GM18907 (cell line): ENCODE results near the gene ASRGL1.

Source experiments
- ATAC-seq: cut with Tn5 transposase; IDR thresholded peaks from one replicate; pipeline ENCODE4 v1.9.1; 2021; ENCODE audit warnings: mild to moderate bottlenecking, moderate library complexity; ENCODE audit not compliant: unreplicated experiment

The ASRGL1 gene

DNA sequence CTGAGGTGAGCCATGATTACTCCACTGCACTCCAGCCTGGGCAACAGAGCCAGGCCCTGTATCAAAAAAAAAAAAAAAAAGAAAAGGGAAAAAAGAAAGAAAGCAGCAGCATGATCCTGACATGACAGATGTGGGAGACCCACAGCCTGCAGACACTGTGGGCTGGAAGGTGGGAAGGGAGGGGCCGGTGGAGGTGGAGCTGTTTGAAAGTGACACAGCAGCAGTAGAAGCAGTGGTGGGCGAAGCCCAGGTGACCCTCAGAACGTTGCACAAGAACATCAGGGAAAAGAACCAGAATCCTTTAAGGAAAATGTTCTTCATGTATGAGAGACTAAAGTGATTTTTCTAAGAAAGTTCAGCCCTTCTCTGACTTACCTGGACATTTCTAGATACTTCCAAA is 55.3 kb downstream of the ASRGL1 start:
- ATAC-seq: no peak

DNA sequence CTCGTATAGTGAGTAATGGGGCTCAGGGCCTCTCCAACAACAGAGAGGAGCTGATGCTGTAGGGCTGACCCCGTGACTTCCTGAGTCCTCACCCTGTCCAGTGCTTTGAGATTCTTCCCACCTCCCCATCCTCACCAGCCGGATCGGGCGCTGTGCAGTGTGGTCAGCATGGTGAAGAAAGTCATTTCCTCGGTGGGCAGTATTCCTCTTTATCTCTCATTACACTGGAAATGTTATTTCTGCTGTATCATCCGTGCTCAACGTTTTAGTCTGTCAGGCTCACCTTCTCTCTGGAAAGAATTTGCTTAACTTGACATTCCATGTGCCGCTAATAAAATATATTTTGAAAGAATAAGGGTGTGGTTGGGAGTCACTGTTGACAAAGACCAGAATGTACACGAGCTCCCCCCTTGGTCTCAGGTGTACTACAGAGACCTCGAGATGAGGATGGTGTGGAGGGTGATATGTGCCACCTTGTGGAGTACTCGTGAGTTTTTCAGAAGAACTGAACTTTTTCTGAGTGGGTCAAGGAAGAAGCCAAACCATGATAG is 55.9 kb downstream of the ASRGL1 start:
- no peak for ATAC-seq

DNA sequence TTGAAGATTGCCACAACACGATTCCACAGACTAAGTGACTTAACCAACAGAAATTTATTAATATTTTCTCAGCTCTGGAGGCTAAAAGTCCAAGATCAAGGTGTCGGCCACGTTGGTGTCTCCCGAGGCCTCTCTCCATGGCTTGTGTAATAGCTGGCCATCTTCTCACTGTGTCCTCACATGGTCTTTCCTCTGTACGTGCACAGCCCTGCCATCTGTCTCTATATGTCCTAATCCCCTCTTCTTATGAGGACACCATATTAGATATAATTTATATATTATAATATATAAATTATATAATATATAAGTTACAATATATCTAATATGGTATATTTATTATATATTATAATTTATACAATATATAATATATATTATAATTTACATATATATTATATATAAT is 56.5 kb downstream of the ASRGL1 start:
- ATAC-seq: no peak

DNA sequence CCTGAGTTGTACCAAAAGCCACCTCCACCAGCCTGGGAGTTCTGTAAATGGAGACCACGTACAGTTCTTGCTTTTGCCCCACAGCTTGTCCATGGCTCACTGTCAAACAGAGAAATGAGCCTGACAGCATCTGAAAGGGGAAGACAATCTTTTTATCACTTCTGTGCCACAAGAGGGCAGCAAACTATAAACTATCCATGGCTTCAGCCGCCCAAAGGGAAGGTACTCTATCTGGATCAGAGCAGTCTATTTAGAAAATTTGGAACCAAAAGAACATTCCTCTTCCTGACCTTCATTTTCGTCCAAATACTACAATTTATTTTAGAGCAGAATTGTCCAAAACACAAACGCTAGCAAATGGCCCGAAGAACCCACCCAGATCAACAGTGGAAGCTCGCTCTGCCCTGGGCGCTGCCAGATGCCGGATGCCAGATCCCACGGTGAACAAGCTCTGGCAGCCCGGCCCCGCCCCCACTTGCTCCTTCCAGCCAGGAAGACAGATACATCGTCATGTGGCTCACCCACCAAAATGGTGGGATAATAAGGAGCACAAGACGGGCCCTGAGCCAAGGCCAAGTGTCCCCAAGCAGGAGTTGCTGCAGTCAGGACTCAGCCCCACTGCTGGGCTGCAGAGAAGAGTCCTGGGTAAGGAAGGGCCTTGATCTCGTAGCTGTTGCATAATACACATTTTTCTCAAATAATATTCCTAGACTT is 57.7 kb downstream of the ASRGL1 start:
- ATAC-seq: no peak

DNA sequence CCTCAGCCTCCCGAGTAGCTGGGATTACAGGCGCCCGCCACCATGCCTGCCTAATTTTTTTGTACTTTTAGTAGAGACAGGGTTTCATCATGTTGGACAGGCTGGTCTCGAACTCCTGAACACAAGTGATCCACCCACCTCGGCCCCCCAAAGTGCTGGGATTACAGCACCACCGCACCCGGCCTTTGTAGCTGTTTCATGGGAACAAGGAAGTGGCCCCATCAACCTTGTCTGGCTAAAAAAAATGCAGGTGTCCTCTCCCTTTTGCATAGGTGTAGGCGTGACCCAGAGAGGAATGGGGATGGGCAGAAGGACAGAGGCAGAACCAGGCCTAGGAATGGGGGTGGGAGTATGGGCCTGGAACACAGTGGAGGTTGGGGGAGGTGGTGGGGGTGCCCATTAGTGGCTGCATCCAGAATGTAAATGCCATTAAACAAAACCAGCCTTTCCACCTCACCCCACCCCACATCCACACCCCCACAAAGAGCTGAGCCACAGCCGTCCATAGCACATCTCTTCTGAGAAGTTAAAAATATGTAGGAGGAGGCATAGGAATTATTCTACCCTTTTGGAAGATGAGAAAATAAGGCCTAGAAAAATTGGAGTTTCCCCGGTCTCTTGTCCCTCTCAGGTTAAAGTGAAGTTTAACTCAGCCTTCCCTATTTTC is 58.8 kb downstream of the ASRGL1 start:
- no peak for ATAC-seq

DNA sequence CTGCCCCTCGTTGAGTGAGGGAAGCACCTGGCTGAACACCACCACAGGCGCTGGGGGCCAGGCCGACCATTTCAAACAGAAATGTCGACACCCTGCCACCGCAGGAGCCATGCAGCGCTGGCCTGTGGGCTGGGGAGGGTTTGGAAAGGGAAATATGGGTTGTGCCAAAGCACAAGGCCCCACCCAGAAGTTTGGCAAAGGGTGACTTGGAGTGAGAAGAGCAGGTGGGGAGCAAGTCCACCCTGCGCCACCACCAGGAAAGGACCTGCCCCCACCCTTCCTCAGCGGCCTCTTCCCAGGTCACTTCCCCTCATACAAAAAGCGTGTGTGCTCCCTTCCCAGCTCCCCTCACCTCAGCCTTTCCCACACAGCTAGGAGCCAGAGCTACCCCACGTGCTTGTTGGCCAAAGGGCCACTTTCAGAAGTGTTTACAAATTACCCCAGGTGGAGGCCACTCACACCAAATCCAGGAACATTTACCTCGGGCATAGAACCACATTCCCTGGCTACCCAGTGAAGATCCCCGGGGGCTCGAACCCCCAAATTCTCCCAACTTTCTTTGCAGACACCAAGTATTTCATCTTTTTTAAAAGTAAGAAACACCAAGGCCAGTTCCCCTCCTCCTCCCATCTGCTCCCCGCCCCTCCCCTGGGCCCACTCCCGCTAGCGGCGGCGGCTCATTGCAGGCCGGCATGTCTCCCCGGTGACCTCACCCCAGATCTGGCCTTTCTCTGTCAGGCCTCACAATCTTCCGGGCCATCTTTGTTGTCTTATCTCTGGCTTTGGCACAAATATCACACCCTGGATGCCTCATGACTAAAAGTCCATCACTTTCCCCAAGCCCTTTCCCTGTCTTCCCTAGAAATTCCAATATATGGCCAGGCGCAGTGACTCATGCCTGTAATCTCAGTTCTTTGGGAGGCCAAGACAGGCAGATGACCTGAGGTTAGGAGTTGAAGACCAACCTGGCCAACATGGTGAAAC is 61.1 kb downstream of the ASRGL1 start:
- no peak for ATAC-seq

DNA sequence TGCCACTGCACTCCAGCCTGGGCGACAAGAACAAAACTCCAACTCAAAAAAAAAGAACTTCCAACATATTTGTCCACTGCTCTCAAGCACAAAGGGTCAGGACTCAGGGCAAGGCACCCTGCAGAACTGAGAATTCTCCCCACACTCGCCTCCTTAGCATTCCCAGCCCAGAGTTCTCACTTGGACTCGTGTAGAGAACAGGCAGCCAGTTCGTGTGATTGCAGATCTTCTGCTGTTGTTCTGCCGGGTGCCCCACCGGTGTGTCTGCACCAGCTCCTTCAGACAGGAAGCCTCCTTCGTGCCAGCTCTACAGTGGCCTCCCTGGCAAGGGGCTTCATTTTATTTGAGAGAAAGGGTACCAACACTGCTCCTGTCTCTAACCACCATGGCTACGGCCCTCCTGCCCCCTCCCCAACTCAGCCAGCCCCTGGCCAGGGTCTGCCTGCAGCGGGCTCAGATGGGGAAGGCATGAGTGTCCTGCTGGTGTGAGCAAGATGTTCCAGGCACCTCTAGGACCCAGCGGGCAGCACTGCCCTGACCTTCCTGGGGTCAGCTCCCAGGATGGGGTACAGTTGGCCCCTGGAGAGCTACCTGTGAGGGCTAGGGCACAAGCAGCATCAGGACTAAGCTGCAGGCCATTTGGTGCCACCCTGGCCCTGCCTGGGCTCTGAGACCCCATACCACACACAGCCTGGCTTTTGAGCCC is 62.1 kb downstream of the ASRGL1 start:
- no peak for ATAC-seq

DNA sequence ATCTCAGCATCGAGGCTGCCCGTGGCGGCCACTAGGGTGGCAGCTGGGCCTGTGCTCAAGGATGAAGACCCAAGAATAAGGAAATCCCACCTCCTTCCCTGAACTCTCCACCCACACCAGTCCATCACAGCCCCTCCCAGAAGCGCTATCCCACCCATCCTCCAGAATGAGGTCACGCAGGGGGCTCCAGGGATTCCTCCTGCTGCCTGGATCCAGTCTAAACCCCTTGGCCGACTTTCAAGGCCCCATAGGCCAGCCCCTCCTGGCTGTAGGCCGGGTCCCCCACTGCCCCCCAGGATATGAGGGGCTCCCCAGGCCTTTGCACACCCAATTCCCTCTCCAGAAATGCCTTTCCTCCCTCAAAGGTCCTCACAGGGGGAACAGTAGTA is 62.6 kb downstream of the ASRGL1 start:
- ATAC-seq: no peak

DNA sequence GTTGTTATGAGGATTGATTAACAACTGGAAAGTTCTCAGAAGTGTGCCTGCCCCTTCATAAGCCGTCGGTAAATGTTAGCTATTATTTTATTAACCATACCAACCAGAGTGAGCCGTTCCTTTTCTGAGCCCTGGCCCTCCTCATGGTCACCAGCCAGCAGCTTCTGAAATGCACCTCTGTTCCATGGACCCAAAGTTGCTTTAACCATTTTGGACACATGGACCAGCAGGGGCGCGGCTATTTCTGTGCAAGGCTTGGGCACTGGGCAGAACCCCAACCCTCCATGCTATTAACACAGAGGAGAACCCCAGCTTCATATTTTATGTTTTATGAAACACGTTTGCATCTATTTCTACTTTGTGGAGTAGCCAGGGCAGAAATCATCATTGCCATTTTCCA is 63.0 kb downstream of the ASRGL1 start:
- ATAC-seq: no peak

DNA sequence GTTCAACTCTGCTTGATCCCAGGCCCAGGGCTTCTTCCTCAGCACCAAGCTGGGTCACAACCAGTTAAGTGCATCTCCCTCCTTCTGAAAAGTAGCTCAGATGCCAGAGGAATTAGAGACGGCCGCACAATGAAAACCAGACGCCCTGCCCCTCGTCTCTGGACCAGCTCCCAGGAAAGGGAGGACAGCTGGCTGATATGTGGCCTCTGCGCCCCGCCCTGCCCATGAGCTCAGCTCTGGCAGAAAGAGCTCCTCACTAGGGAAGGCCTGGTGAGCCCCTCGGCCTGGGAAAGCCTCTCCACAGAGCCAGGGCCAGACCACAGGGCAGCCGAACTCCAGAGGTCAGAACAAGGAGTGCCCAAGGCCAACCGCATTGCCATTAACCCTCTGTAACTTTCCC is 63.5 kb downstream of the ASRGL1 start:
- no peak for ATAC-seq

DNA sequence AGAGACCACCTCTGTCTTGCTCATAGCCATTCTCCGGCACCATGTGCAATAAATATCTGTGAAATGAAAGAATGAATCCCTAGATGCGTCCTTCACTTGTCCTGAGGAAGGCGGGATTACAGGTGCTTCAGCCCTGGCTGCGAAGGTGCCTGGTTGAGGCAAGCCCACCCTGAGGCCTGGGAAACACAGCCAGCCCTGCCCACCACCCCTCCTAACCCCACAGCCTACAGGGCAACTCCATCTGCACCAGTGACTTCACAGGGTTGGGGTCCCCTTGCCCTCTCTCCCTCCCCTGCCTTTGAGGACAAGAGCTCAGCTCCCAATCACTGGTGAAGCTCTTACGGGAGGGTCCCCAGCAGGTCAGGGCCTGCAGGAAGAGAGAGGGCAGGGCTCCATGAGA is 64.1 kb downstream of the ASRGL1 start:
- no peak for ATAC-seq

DNA sequence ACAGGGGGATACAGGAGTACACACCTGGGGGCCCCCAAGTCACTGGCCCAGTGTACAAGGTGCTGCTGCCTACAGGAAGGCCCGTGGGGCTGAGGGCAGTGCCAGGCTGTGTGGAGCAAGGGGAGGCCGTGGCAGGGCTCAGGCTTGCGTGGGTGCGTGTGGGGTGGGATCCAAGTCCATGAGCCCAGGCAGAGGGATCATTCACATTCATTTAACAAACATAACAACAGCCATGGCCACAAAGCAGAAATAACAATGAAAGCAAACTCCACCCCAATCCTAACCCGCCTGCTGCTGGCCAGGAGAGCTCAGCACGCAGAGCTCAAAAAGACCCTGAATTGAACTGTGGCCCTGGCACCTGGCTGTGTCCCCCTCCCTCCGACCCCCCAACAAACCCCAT is 64.6 kb downstream of the ASRGL1 start:
- ATAC-seq: no peak

DNA sequence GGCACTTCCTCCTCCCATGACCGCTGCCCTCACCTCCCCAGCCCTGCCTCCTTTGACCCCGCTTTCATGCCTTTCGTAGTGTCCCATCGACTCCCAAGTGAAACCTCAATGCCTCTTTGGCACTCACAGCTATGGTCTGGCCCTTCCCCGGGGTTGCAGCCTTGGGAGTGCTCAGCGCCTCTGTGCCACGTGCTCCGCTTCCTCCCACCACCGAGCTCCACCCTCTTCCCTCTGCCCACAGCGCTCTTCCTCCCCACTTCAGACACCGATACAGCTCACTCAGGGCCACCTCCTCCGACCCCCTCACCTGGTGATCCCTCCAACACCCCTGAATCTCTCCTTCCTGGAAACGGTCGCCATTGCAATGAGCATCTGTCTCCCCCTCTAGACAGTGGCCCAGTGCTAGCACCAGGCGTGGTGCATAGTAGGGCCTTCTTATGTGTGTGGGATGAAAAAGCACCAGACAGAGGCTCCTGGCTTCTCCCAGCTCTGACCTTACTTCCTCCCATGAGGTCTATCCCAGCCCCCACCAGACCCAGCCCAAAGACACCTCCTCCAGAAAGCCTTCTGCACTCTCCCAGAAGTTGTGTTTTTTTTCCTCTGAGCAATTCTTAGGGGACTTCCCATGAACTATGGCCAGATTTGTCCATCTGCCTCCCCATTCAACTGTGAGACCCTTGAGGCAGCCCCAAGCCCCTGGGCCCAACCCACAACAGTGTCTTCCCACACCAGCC is 65.1 kb downstream of the ASRGL1 start:
- no peak for ATAC-seq

DNA sequence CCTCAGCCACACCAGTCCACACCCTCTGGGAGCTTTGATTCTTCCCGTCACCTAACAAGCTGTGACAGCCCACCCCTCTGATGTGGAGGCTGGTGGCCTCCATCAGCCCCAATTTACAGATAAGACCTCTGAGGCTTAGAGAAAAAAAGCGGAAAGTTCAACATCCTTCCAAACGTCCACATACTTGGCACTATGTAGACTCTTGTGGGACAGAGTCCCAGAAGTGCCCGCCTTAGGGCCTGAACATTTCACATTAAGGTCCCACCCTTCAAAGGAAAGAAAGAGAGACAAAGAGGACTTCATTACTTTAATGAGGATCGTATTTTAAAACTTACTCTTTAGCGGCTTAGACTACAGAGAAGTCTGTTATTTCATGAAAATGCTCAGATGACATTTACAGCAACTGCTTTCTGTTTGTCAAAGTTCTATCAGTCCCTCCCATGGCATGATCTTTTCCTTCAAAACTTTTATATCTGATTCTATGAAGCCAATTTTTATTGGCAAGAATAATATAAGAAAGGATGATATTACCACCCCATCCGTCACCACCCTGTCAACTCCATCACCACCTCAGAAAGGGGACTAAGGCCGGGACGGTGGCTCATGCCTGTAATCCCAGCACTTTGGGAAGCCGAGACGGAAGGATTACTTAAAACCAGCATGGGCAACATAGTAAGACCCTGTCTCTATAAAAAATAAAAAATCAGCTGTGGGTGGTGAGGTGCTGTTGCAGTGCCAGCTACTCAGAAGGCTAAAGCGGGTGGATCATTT is 65.9 kb downstream of the ASRGL1 start:
- ATAC-seq: no peak

DNA sequence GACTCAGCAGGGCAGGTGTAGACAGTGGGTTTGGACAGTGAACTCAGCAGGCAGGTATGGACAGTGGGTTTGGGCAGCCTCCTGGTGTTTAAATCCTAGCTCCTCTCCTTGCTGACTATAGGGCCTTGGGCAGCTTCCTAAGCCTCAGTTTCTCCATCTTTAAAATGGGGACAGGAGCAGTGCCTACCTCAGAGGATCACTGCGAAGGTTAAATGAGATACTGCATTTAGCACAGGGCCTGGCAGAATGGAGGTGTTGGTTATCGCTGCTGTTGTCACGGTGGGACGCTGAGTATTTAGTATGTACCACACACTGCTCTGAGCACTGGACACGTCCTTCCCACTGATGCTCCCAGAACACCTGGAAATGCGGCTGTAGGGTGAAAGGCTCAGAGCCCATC is 67.2 kb downstream of the ASRGL1 start:
- no peak for ATAC-seq

DNA sequence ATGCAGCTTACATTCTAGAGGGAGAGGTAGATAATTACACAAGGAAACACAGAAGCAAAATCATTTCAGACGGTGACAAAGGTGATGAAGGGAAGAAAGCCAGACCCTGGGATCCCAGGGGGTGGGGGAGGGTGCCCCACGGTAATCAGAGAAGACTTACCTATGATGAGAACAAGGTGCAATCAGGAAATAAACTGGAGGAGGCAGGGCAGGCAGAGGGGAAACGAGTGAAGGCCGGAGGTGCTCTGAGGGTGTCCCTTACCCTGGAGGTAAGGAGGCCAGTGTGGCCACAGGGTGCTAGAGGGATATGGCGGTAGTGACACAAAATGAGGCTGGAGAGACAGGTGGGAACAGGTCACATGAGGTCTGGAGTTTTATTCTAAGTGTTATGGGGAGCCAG is 67.7 kb downstream of the ASRGL1 start:
- no peak for ATAC-seq

DNA sequence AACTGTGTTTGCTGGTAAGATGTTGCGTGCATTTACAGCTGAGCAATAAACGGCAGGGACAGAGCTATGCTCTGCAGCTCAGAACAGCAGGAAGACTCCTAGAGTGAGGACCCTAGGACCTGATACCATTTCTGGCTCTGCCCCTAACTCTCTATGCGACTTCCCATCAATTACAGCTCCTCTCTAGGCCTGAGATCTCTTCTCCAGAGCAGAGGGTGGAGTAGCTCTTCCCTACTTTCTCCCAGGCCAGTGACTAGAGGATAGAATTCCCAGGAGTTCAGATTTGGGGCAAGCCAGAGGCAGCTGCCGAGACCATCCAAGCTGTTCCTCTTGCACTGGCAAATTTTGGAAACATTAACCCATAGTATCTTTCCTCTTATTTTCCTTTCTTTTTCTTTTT is 68.8 kb downstream of the ASRGL1 start:
- ATAC-seq: no peak

DNA sequence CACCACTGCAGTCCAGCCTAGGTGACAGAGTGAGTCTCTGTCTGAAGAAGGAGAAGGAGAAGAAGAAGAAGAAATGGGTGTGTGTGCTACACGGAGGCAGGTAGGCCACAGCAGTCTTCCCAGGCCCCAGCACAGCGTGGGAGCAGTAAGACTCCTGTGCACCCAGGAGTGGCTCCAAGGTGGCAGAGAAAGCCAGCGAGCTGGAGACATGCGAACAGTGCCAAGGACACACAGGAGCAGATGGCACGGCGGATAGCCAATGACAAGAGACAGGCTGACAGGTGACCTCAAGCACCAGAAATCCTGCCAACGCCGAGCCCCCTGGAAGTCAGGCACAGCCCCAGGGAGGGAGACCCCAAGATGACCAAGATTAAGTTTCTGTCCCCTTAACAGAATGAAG is 72.6 kb downstream of the ASRGL1 start:
- ATAC-seq: no peak

DNA sequence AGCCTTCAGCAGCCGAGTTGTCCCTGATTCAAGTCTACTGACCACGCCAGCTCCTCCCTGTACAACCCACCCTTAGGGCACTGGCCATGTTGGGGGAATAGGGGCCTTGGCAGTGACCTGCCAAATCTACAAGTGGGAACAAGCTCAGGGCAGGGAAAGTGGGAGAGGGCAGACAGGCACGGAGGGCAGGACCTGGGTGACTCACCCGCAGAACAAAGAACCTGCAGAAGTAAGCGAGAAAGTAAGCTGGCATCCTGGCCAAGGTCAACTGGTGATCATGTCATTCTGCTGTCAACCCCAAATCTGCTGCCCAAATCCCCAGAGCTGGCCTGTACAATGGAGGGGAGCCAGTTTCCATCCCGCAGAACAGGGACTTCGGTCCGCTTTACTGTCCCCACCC is 73.7 kb downstream of the ASRGL1 start:
- no peak for ATAC-seq
